ENCODE results near the gene OR1F1. TPM values are rescaled to one million over a fixed set of nuclear protein-coding genes. Genes with fewer than 3 reads are reported as not detected.

OR1F1 gene
- total RNA-seq, 1 experiment from 2014 or later: 0.44 TPM

GRCh38 chr16:3143598-3144320, 44.2 kb upstream of the OR1F1 start:
- no peak for DNase-seq (ENCODE audit: low spot score)
- no peaks in the 10 kb centered on the region for H3K9me3 Mint-ChIP-seq
- H3K27ac Mint-ChIP-seq: no peak overlapping the region; the same call in 1 of the 2 replicates
- no peaks in the 10 kb centered on the region for H3K4me1 Mint-ChIP-seq
- ChIA-PET POLR2A (interaction anchor here (2.2 kb wide), 1 partner anchor 9 kb away, joined by 6 read pairs; the partner anchor contains the start of gene ZNF213), CTCF (interaction anchor here (0.6 to 3.8 kb wide), 7 partner anchors 9 to 423 kb away, joined by 3 to 30 read pairs (median 4); partner anchors contain the start of gene ZNF213)
- TF ChIP-seq TEAD4 (CRISPR knock-in tag; IDR thresholded peaks at IDR 0.05) (no peak), FOXJ3 (CRISPR knock-in tag; IDR thresholded peaks at IDR 0.05; ENCODE audit: borderline replicate concordance) (no peak), ZNF396 (CRISPR knock-in tag; IDR thresholded peaks at IDR 0.05; ENCODE audit: borderline replicate concordance) (no peak), CDX4 (CRISPR knock-in tag; IDR thresholded peaks at IDR 0.05; ENCODE audit: borderline replicate concordance) (no peak), KAT7 (CRISPR knock-in tag; IDR thresholded peaks at IDR 0.05; ENCODE audit: borderline replicate concordance) (no peak), TP53 (CRISPR knock-in tag; IDR thresholded peaks at IDR 0.05) (no peak)
- H3K27me3 Mint-ChIP-seq (ENCODE audit: low read depth): peaks cover 11% of the 10 kb centered on the region
- no peak for ATAC-seq
- no peak overlapping the region for H3K4me3 Mint-ChIP-seq
- peaks cover 7% of the 10 kb centered on the region; the same call in 1 of the 2 replicates for H3K36me3 Mint-ChIP-seq

GRCh38 chr16:3144321-3144983, 43.6 kb upstream of the OR1F1 start:
- CTCF ChIA-PET: interaction anchor here (0.8 to 3.8 kb wide), 6 partner anchors 10 to 141 kb away, joined by 3 to 30 read pairs (median 6); partner anchors contain the start of gene ZNF213
- TF ChIP-seq KAT7 (CRISPR knock-in tag; IDR thresholded peaks at IDR 0.05; ENCODE audit: borderline replicate concordance) (no peak), ERG (CRISPR knock-in tag; IDR thresholded peaks at IDR 0.05) (no peak), NR2C2 (CRISPR knock-in tag; IDR thresholded peaks at IDR 0.05) (no peak), ETV6 (CRISPR knock-in tag; IDR thresholded peaks at IDR 0.05) (no peak), E2F5 (CRISPR knock-in tag; IDR thresholded peaks at IDR 0.05) (no peak), ATF1 (CRISPR knock-in tag; IDR thresholded peaks at IDR 0.05) (no peak), ZNF423 (CRISPR knock-in tag; IDR thresholded peaks at IDR 0.05) (no peak), GABPB1 (CRISPR knock-in tag; IDR thresholded peaks at IDR 0.05) (no peak), ZNF219 (CRISPR knock-in tag; IDR thresholded peaks at IDR 0.05; ENCODE audit: borderline replicate concordance) (no peak), MAX (CRISPR knock-in tag; IDR thresholded peaks at IDR 0.05) (no peak), ATF3 (CRISPR knock-in tag; conservative IDR thresholded peaks at IDR 0.05) (no peak), ZNF396 (CRISPR knock-in tag; IDR thresholded peaks at IDR 0.05; ENCODE audit: borderline replicate concordance) (no peak), FOXP4 (CRISPR knock-in tag; IDR thresholded peaks at IDR 0.05) (no peak), ZMAT4 (CRISPR knock-in tag; IDR thresholded peaks at IDR 0.05) (no peak), MLX (CRISPR knock-in tag; IDR thresholded peaks at IDR 0.05) (no peak), ZNF232 (CRISPR knock-in tag; IDR thresholded peaks at IDR 0.05) (no peak), SMAD3 (CRISPR knock-in tag; IDR thresholded peaks at IDR 0.05; ENCODE audit: borderline replicate concordance) (no peak), FOXJ3 (CRISPR knock-in tag; IDR thresholded peaks at IDR 0.05; ENCODE audit: borderline replicate concordance) (no peak), USF1 (CRISPR knock-in tag; IDR thresholded peaks at IDR 0.05) (no peak), FOXK1 (CRISPR knock-in tag; IDR thresholded peaks at IDR 0.05) (no peak)
- peaks cover 15% of the 10 kb centered on the region for H3K27me3 Mint-ChIP-seq (ENCODE audit: low read depth)
- POLR2A ChIA-PET: interaction anchor here (0.6 to 2.2 kb wide), 2 partner anchors 9 to 16 kb away, joined by 3 to 6 read pairs; partner anchors contain the start of gene ZNF213
- H3K27ac Mint-ChIP-seq: no peak overlapping the region
- H3K4me1 Mint-ChIP-seq: peaks cover 7% of the 10 kb centered on the region
- H3K9me3 Mint-ChIP-seq: no peaks in the 10 kb centered on the region
- H3K4me3 Mint-ChIP-seq: no peak overlapping the region
- peaks cover 5% of the 10 kb centered on the region; the same call in 1 of the 2 replicates for H3K36me3 Mint-ChIP-seq
- ATAC-seq (no peak), DNase-seq (ENCODE audit: low spot score) (no peak)

Measured in WTC11 (cell line).